Heart left ventricle (tissue), 16 donors: ENCODE results near the gene PHF21A. TPM values are rescaled to one million over a fixed set of nuclear protein-coding genes. Genes with fewer than 3 reads are reported as not detected.

Source experiments
- ATAC-seq, 4 donors: fragments of 200-7000 bp; cut with Tn5 transposase; one replicate each; pipeline ENCODE4 v1.9.1; 2020 to 2022; ENCODE audit warnings: moderate library complexity in 4 of 4, mild to moderate bottlenecking in 3 of 4, moderate number of reproducible peaks in 1 of 4
- DNase-seq, 5 donors: peaks; one replicate each; pipeline ENCODE4 v3.0.0-alpha.2; 2020
- H3K27ac ChIP-seq, 12 donors: fragments of 200-600 bp; sonication (generic) in 4 of 12; one replicate each; pipeline versions ENCODE4 v1.5.0 to v1.8.0; 2016 to 2022; ENCODE audit warnings: mild to moderate bottlenecking in 2 of 12
- H3K27me3 ChIP-seq, 9 donors: fragments of 200-600 bp; sonication (generic) in 2 of 9; one replicate each; pipeline versions ENCODE4 v1.5.1 to v1.8.0; 2016 to 2022; ENCODE audit warnings: mild to moderate bottlenecking in 3 of 9
- H3K36me3 ChIP-seq, 9 donors: fragments of 200-600 bp; sonication (generic) in 2 of 9; one replicate each; pipeline versions ENCODE4 v1.5.0 to v1.8.0; 2018 to 2022; ENCODE audit warnings: mild to moderate bottlenecking in 2 of 9
- H3K4me1 ChIP-seq, 12 donors: fragments of 200-600 bp; sonication (generic) in 4 of 12; one replicate each; pipeline versions ENCODE4 v1.5.0 to v1.8.0; 2016 to 2022; ENCODE audit warnings: mild to moderate bottlenecking in 3 of 12
- H3K4me3 ChIP-seq, 12 donors: fragments of 200-600 bp; sonication (generic) in 4 of 12; one replicate each; pipeline versions ENCODE4 v1.5.0 to v1.8.0; 2017 to 2022; ENCODE audit warnings: mild to moderate bottlenecking in 9 of 12, moderate library complexity in 4 of 12
- H3K9me3 ChIP-seq, 12 donors: fragments of 200-600 bp; sonication (generic) in 4 of 12; one replicate each; pipeline versions ENCODE4 v1.5.0 to v1.8.0; 2016 to 2022; ENCODE audit warnings: mild to moderate bottlenecking in 1 of 12
- CTCF ChIP-seq, 12 donors: fragments of 200-600 bp; sonication (generic) in 4 of 12; IDR thresholded peaks; one replicate each; pipeline versions ENCODE4 v1.5.0 to v1.8.0; 2018 to 2022; ENCODE audit warnings: antibody characterized with exemption in 12 of 12, mild to moderate bottlenecking in 5 of 12
- POLR2A ChIP-seq, 2 donors: fragments of 450-650 bp; IDR thresholded peaks; one replicate each; pipeline ENCODE4 v1.6.1; 2017; ENCODE audit warnings: antibody characterized with exemption in 2 of 2, mild to moderate bottlenecking in 2 of 2, moderate library complexity in 2 of 2
- WGBS, 4 donors: extraction: QIAGEN DNeasy Blood & Tissue Kit in 2 of 4; methylation state at CpG; one replicate each; pipeline versions ENCODE4 v1.1.5 to v1.1.7; 2013 to 2018; 5-methylcytosine and 5-hydroxymethylcytosine counted together
- intact Hi-C, 10 donors: fragments of 100-400 bp; cut with DNase I; formaldehyde crosslinking; loops; one replicate each; pipeline versions ENCODE4 v1.11.1 to v1.14.2; 2022
- polyA plus RNA-seq, 2 donors: library from polyadenylated mRNA; stranded (reverse); fragments of 200-250 nt; gene quantifications; one replicate each; pipeline ENCODE4 v1.2.3, GENCODE V29; 2013
- total RNA-seq, 9 donors: library from RNA; depleted of rRNA in 2 of 9; stranded (reverse); fragments of >200 nt in 2 of 9; fragmentation: NEBNext Ultra II Directional in 3 of 9; extraction: Animal tissue kit (Norgen Biotek cat#: 25700) in 3 of 9; gene quantifications; one replicate each; pipeline versions ENCODE4 v1.1.0 to v1.2.4, GENCODE V29; 2016 to 2023
- donor health status: ischemic (EF 13 %, LVEDD 7.1; RV severe dilation, severe dysfunction).
- donor health status: healthy with polysubstance abuse.
- donor health status: DM: no; HTN: yes; CAD: no.
- donor health status: DM: no; HTN: no; CAD: no.
- donor health status: ischemic (EF 25% LVEDD 6.9; RV normal size, moderate dysfunction).
- donor health status: ischemic (EF 25% LVEDD 5.7; RV mildly dilated, moderate dysfunction).
- donor health status: healthy.
- donor health status: DM: yes; HTN: yes; CAD: no.
- donor health status: ischemic (EF 35%, LVEDD 5.7; RV mildly dilated, moderate dysfunction).
- donor health status: nonischemic (EF 11% LVEDD 7.7; RV severe dilation, severe dysfunction).
- donor health status: DM: yes; HTN: yes; CAD: no.
- donor health status: PGD.
- donor health status: ischemic (EF 29% LVEDD 5.4; RV normal size, mild dysfunction).
- donor health status: nonischemic (EF 23%, LVEDD 6.1; RV moderate dilation, normal function).

The PHF21A gene
- total and polyA plus RNA-seq, 11 donors, result 16.5 to 45.9 (median 36.1) TPM

GRCh38 chr11:45961751-45962240, 159.5 kb downstream of the PHF21A start:
- Histone ChIP-seq H3K27ac (no peak overlapping the region), H3K9me3 (peaks cover 0 to 8% (median 0%) of the 10 kb centered on the region in 12 donors), H3K36me3 (peaks cover 0 to 52% (median 42%) of the 10 kb centered on the region in 9 donors), H3K4me1 (peaks cover 0 to 22% (median 4%) of the 10 kb centered on the region in 12 donors), H3K27me3 (no peaks in the 10 kb centered on the region), H3K4me3 (no peak overlapping the region)
- intact Hi-C loops, result loop anchor here in 5 of 10 donors (2.0 to 10.0 kb wide), 5 partner anchors 45 to 353 kb away; no protein-coding TSS in a partner anchor
- ATAC-seq (no peak), DNase-seq (no peak)
- WGBS, 4 donors, result 64 to 82% (median 68%) methylated on average over 7 of the region's 7 CpGs
- no peak for TF ChIP-seq CTCF (IDR thresholded peaks at IDR 0.05)
- TF ChIP-seq POLR2A (IDR thresholded peaks at IDR 0.05), result no peak

- peak overlapping the region in 9 of 12 donors; percentile 3 to 53 (median 25) for H3K27ac ChIP-seq
Measured at GRCh38 chr11:45960387-45961095, 160.7 kb downstream of the PHF21A start.

GRCh38 chr11:45959851-45960250, 161.4 kb downstream of the PHF21A start:
- 41 to 81% (median 70%) methylated on average over 1 of the region's 1 CpG for WGBS, 4 donors
- H3K27ac ChIP-seq, result peak overlapping the region in 5 of 12 donors; percentile 3 to 53 (median 44)
- no peak for TF ChIP-seq CTCF (IDR thresholded peaks at IDR 0.05)
- TF ChIP-seq POLR2A (IDR thresholded peaks at IDR 0.05), result no peak
- H3K4me1 ChIP-seq, result peaks cover 0 to 19% (median 4%) of the 10 kb centered on the region in 12 donors
- DNase-seq, result no peak
- H3K9me3 ChIP-seq, result peaks cover 0 to 8% (median 0%) of the 10 kb centered on the region in 12 donors
- ATAC-seq, result peak in 1 of 4 donors; percentile 58
- no peak overlapping the region for H3K4me3 ChIP-seq
- intact Hi-C loops, result loop anchor here in 4 of 10 donors (10.0 kb wide), 4 partner anchors 275 to 355 kb away; no protein-coding TSS in a partner anchor
- H3K27me3 ChIP-seq, result no peaks in the 10 kb centered on the region
- peaks cover 0 to 45% (median 34%) of the 10 kb centered on the region in 9 donors for H3K36me3 ChIP-seq

More at GRCh38 chr11:45960387-45961095, 160.7 kb downstream of the PHF21A start:
- no peak for DNase-seq
- peaks cover 0 to 47% (median 37%) of the 10 kb centered on the region in 9 donors for H3K36me3 ChIP-seq
- WGBS, 4 donors, result 57 to 65% (median 61%) methylated on average over 4 of the region's 4 CpGs
- intact Hi-C loops, result loop anchor here in 4 of 10 donors (10.0 kb wide), 4 partner anchors 274 to 354 kb away; no protein-coding TSS in a partner anchor
- H3K9me3 ChIP-seq, result peaks cover 0 to 8% (median 0%) of the 10 kb centered on the region in 12 donors
- peaks cover 0 to 22% (median 4%) of the 10 kb centered on the region in 12 donors for H3K4me1 ChIP-seq
- no peaks in the 10 kb centered on the region for H3K27me3 ChIP-seq
- no peak overlapping the region for H3K4me3 ChIP-seq
- ATAC-seq, result no peak
- TF ChIP-seq CTCF (IDR thresholded peaks at IDR 0.05), result no peak
- TF ChIP-seq POLR2A (IDR thresholded peaks at IDR 0.05), result no peak

GRCh38 chr11:45949992-45950407, 171.3 kb downstream of the PHF21A start:
- H3K27me3 ChIP-seq, result no peaks in the 10 kb centered on the region
- H3K27ac ChIP-seq, result no peak overlapping the region
- WGBS, 4 donors, result 88 to 100% (median 97%) methylated on average over 1 of the region's 1 CpG
- peaks cover 0 to 11% (median 0%) of the 10 kb centered on the region in 12 donors for H3K4me1 ChIP-seq
- H3K36me3 ChIP-seq, result peaks cover 0 to 99% (median 88%) of the 10 kb centered on the region in 9 donors
- intact Hi-C loops, result no loop called here
- DNase-seq, result no peak
- ATAC-seq, result peak in 1 of 4 donors; percentile 22
- no peak for TF ChIP-seq POLR2A (IDR thresholded peaks at IDR 0.05)
- TF ChIP-seq CTCF (IDR thresholded peaks at IDR 0.05), result no peak
- no peak overlapping the region for H3K4me3 ChIP-seq
- H3K9me3 ChIP-seq, result no peaks in the 10 kb centered on the region
